ENCODE data around the gene RNF146.
"Not testable (repeated sequence)": the region's sequence is repeated elsewhere in the genome, so short reads cannot be mapped to it uniquely, and the experiment has no call there.

The RNF146 gene

GRCh38 chr6:127299522-127300240 lies 33.0 kb downstream of the RNF146 start:
- peaks cover 11% of the 10 kb centered on the region for H3K36me3 Mint-ChIP-seq (ENCODE audit: low read depth)
- H3K27ac Mint-ChIP-seq = no peak overlapping the region
- peaks cover 8% of the 10 kb centered on the region for H3K4me1 Mint-ChIP-seq (ENCODE audit: low read depth)
- no peak for DNase-seq (ENCODE audit: low spot score)
- H3K4me3 Mint-ChIP-seq = no peak overlapping the region
- H3K9me3 Mint-ChIP-seq = no peaks in the 10 kb centered on the region
- H3K27me3 Mint-ChIP-seq (ENCODE audit: low read depth) = no peaks in the 10 kb centered on the region

- H3K27me3 Mint-ChIP-seq (ENCODE audit: low read depth) = no peaks in the 10 kb centered on the region
- H3K36me3 Mint-ChIP-seq (ENCODE audit: low read depth) = peaks cover 10% of the 10 kb centered on the region
Observed at GRCh38 chr6:127300411-127300810, 33.7 kb downstream of the RNF146 start.

GRCh38 chr6:127301199-127301700 lies 34.6 kb downstream of the RNF146 start:
- Mint-ChIP-seq H3K9me3 (no peaks in the 10 kb centered on the region), H3K27ac (no peak overlapping the region), H3K4me1 (ENCODE audit: low read depth) (peaks cover 11% of the 10 kb centered on the region), H3K4me3 (no peak overlapping the region), H3K27me3 (ENCODE audit: low read depth) (no peaks in the 10 kb centered on the region), H3K36me3 (ENCODE audit: low read depth) (peaks cover 15% of the 10 kb centered on the region)
- DNase-seq (ENCODE audit: low spot score) = no peak

More at GRCh38 chr6:127300411-127300810, 33.7 kb downstream of the RNF146 start:
- peaks cover 11% of the 10 kb centered on the region for H3K4me1 Mint-ChIP-seq (ENCODE audit: low read depth)
- H3K4me3 Mint-ChIP-seq = no peak overlapping the region
- no peaks in the 10 kb centered on the region for H3K9me3 Mint-ChIP-seq
- no peak overlapping the region for H3K27ac Mint-ChIP-seq
- no peak for DNase-seq (ENCODE audit: low spot score)

GRCh38 chr6:127302728-127303660 lies 36.3 kb downstream of the RNF146 start:
- Mint-ChIP-seq H3K4me1 (ENCODE audit: low read depth) (peaks cover 12% of the 10 kb centered on the region), H3K27me3 (ENCODE audit: low read depth) (no peaks in the 10 kb centered on the region), H3K9me3 (peaks cover 5% of the 10 kb centered on the region), H3K36me3 (ENCODE audit: low read depth) (peaks cover 21% of the 10 kb centered on the region), H3K4me3 (no peak overlapping the region), H3K27ac (no peak overlapping the region)
- DNase-seq (ENCODE audit: low spot score) = no peak

GRCh38 chr6:127303917-127304316 lies 37.3 kb downstream of the RNF146 start:
- H3K4me1 Mint-ChIP-seq (ENCODE audit: low read depth) = peaks cover 12% of the 10 kb centered on the region
- no peak overlapping the region for H3K27ac Mint-ChIP-seq
- peaks cover 11% of the 10 kb centered on the region for H3K9me3 Mint-ChIP-seq
- peaks cover 30% of the 10 kb centered on the region for H3K36me3 Mint-ChIP-seq (ENCODE audit: low read depth)
- H3K27me3 Mint-ChIP-seq (ENCODE audit: low read depth) = no peaks in the 10 kb centered on the region
- DNase-seq (ENCODE audit: low spot score) = no peak
- no peak overlapping the region for H3K4me3 Mint-ChIP-seq

- Mint-ChIP-seq H3K9me3 (peaks cover 19% of the 10 kb centered on the region), H3K4me3 (no peak overlapping the region), H3K4me1 (ENCODE audit: low read depth) (peaks cover 12% of the 10 kb centered on the region), H3K27ac (no peak overlapping the region), H3K27me3 (ENCODE audit: low read depth) (no peaks in the 10 kb centered on the region), H3K36me3 (ENCODE audit: low read depth) (peaks cover 45% of the 10 kb centered on the region)
- DNase-seq (ENCODE audit: low spot score) = no peak
Observed at GRCh38 chr6:127305741-127306140, 39.1 kb downstream of the RNF146 start.

GRCh38 chr6:127317388-127318128 lies 50.9 kb downstream of the RNF146 start:
- Mint-ChIP-seq H3K4me1 (ENCODE audit: low read depth) (no peaks in the 10 kb centered on the region), H3K27ac (no peak overlapping the region)
- DNase-seq (ENCODE audit: low spot score) = no peak

GRCh38 chr6:127319686-127320085 lies 53.0 kb downstream of the RNF146 start:
- no peak for DNase-seq (ENCODE audit: low spot score)
- Mint-ChIP-seq H3K36me3 (ENCODE audit: low read depth) (peaks cover 28% of the 10 kb centered on the region), H3K27me3 (ENCODE audit: low read depth) (no peaks in the 10 kb centered on the region), H3K9me3 (no peaks in the 10 kb centered on the region), H3K4me3 (no peak overlapping the region), H3K4me1 (ENCODE audit: low read depth) (no peaks in the 10 kb centered on the region), H3K27ac (no peak overlapping the region)

More at GRCh38 chr6:127317388-127318128, 50.9 kb downstream of the RNF146 start:
- Mint-ChIP-seq H3K27me3 (ENCODE audit: low read depth) (no peaks in the 10 kb centered on the region), H3K9me3 (no peaks in the 10 kb centered on the region), H3K36me3 (ENCODE audit: low read depth) (peaks cover 29% of the 10 kb centered on the region), H3K4me3 (no peak overlapping the region)

GRCh38 chr6:127328043-127328609 lies 61.5 kb downstream of the RNF146 start:
- no peak overlapping the region for H3K4me3 Mint-ChIP-seq
- peaks cover 6% of the 10 kb centered on the region for H3K4me1 Mint-ChIP-seq (ENCODE audit: low read depth)
- H3K27ac Mint-ChIP-seq = no peak overlapping the region
- peaks cover 31% of the 10 kb centered on the region for H3K36me3 Mint-ChIP-seq (ENCODE audit: low read depth)
- H3K27me3 Mint-ChIP-seq (ENCODE audit: low read depth) = no peaks in the 10 kb centered on the region
- no peaks in the 10 kb centered on the region for H3K9me3 Mint-ChIP-seq
- DNase-seq (ENCODE audit: low spot score) = no peak

- H3K9me3 Mint-ChIP-seq; H3K27me3 Mint-ChIP-seq (ENCODE audit: low read depth); H3K4me3 Mint-ChIP-seq; DNase-seq (ENCODE audit: low spot score); H3K27ac Mint-ChIP-seq: not testable (repeated sequence)
- H3K36me3 Mint-ChIP-seq (ENCODE audit: low read depth) = peaks cover 17% of the 10 kb centered on the region
- H3K4me1 Mint-ChIP-seq (ENCODE audit: low read depth) = peaks cover 16% of the 10 kb centered on the region
Observed at GRCh38 chr6:127331256-127331655, 64.6 kb downstream of the RNF146 start.

- Mint-ChIP-seq H3K27me3 (ENCODE audit: low read depth) (no peaks in the 10 kb centered on the region), H3K9me3 (no peaks in the 10 kb centered on the region), H3K4me3 (no peak overlapping the region), H3K27ac (no peak overlapping the region), H3K36me3 (ENCODE audit: low read depth) (peaks cover 16% of the 10 kb centered on the region), H3K4me1 (ENCODE audit: low read depth) (peaks cover 21% of the 10 kb centered on the region)
- no peak for DNase-seq (ENCODE audit: low spot score)
Observed at GRCh38 chr6:127332383-127332961, 65.8 kb downstream of the RNF146 start.
